Activated CD4-positive, alpha-beta T cell treated with anti-CD3 and anti-CD28 coated beads, Interleukin-2, amount 50 U/mL, for 1 hour (primary cell): ENCODE data around the gene KRTAP4-12.
"Not testable (repeated sequence)": the region's sequence is repeated elsewhere in the genome, so short reads cannot be mapped to it uniquely, and the experiment has no call there.

ENCODE experiments used
- DNase-seq: peaks from one replicate; pipeline ENCODE4 v3.0.0-alpha.2; 2020

KRTAP4-12 gene

GRCh38 chr17:41084100-41084856 lies 39.7 kb downstream of the KRTAP4-12 start, which contains the start of gene KRTAP4-7:
Gene KRTAP4-7 (plus strand): TSS chr17:41084150. CDS start chr17:41084207, 57 bp downstream.
- not testable (repeated sequence) for DNase-seq

- not testable (repeated sequence) for DNase-seq
These were observed 40.6 kb downstream of the KRTAP4-12 start for GRCh38 chr17:41083427-41083826.

- no peak for DNase-seq
These were observed 41.4 kb downstream of the KRTAP4-12 start for GRCh38 chr17:41082626-41083025.

GRCh38 chr17:41076788-41077187 lies 47.2 kb downstream of the KRTAP4-12 start:
- no peak for DNase-seq

- DNase-seq = no peak
These were observed 50.3 kb downstream of the KRTAP4-12 start for GRCh38 chr17:41073676-41074075.
